SK-N-MC (cell line): ENCODE results near the gene ARSI.

Experiments used
- EZH2 ChIP-seq: fragments of 200-600 bp; sonication (generic); IDR thresholded peaks from one replicate; pipeline ENCODE4 v1.6.1; 2017; ENCODE audit warnings: antibody characterized with exemption
- FOXP2 ChIP-seq: optimal IDR thresholded peaks from 2 replicates; pipeline ENCODE3; 2011; ENCODE audit warnings: mild to moderate bottlenecking, moderate library complexity; ENCODE audit not compliant: insufficient read depth; ENCODE audit errors: extremely low read length, control extremely low read depth
- POLR2AphosphoS5 ChIP-seq: IDR thresholded peaks from 2 replicates; pipeline ENCODE4 v1.6.1; 2012; ENCODE audit warnings: mild to moderate bottlenecking, low read depth, low read length, borderline replicate concordance

DNA sequence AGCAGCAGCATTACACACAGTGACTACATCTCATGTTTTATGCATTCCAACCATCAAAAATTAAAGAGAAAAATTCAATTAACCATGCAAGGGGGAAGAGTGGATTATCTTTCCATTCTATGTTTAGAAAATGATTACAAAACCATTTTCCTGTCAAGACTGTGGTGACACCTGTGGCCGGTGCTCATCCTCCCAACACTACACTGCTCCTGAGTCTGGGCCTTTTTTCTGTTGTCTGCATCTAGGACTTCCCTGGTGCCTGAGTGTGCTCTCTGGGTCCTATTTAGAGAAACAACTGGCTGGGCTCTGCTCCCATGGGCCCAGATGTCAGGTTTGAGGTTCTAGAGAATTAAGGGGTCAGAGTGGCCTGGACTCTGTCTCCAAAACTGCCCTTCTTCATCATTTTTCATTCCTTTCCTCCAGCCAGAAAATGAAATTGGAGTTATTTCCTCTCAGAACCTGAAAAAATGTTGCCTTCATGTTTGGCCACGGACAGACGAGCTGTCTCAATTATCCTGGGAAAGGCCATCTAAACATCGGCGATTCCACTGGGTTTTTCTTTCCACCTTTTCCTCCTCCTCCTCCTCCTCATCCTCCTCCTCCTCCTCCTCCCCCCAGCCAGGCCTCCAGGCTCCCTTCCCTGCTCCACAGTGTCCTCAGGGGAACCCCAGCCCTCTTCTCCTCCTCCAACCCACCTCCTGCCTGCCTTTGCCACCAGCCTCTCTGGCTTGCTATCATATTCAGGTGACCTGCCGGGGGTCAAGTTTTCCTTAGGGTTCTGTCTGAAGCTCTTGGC, 11.4 kb upstream of the ARSI start:
- no peak for TF ChIP-seq POLR2AphosphoS5
- TF ChIP-seq EZH2: no peak
- no peak for TF ChIP-seq FOXP2
